ENCODE results near the gene RAB37. TPM values are rescaled to one million over a fixed set of nuclear protein-coding genes. Genes with fewer than 3 reads are reported as not detected.
A peak's percentile ranks its signal among the peaks of the same experiment; 100 is the strongest.

RAB37 gene
- total RNA-seq, 1 donor from 2014 or later, result 2.5 TPM

DNA sequence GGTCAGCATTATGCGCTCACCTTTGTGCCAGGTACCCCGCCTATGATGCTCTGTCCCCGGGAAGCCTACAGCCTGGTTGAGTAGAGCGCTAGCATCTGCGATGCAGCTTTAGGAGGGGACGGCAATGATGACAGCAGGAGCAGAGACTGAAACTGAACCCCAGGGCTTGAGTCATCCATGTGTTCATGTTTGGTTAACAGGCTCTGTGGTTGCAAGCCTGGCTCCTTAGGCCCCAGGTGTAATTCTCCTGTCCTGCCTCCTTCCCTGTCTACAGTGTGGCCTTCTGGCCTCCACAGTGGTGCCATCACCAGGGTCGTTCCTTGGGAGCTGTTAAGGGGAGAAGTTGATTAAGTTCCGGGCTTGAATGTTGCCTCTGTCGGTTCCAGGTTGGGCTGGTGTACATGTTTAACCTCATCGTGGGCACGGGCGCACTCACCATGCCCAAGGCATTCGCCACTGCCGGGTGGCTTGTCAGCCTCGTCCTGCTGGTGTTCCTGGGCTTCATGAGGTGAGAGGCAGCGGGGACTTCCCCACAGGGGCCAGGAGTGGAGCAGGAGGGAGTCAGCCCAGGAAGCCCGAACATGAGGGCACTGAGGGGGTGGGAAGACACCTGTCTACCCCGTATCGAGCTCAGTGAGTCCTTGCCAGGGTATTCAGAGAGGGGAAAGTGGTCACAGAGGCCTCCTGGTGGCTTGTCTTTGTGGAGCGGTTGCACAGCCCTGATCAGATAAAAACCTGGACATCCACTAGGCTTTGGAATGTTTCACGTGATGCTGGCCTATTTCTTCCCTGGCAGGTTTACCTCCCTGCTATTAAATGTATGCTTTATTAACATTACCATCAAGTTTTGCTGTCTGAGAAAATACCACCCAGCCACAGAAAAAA, 48.3 kb downstream of the RAB37 start:
- Mint-ChIP-seq H3K27me3 (ENCODE audit: unreplicated experiment) (peaks cover 9% of the 10 kb centered on the region), H3K9me3 (ENCODE audit: unreplicated experiment) (no peaks in the 10 kb centered on the region), H3K27ac (ENCODE audit: unreplicated experiment) (no peak overlapping the region), H3K4me3 (ENCODE audit: unreplicated experiment) (no peak overlapping the region), H3K4me1 (ENCODE audit: unreplicated experiment) (peaks cover 16% of the 10 kb centered on the region), H3K36me3 (ENCODE audit: low read depth, unreplicated experiment) (peaks cover 31% of the 10 kb centered on the region)
- TF ChIP-seq, protein P1, sequence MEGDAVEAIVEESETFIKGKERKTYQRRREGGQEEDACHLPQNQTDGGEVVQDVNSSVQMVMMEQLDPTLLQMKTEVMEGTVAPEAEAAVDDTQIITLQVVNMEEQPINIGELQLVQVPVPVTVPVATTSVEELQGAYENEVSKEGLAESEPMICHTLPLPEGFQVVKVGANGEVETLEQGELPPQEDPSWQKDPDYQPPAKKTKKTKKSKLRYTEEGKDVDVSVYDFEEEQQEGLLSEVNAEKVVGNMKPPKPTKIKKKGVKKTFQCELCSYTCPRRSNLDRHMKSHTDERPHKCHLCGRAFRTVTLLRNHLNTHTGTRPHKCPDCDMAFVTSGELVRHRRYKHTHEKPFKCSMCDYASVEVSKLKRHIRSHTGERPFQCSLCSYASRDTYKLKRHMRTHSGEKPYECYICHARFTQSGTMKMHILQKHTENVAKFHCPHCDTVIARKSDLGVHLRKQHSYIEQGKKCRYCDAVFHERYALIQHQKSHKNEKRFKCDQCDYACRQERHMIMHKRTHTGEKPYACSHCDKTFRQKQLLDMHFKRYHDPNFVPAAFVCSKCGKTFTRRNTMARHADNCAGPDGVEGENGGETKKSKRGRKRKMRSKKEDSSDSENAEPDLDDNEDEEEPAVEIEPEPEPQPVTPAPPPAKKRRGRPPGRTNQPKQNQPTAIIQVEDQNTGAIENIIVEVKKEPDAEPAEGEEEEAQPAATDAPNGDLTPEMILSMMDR (IDR thresholded peaks at IDR 0.05; ENCODE audit: unreplicated experiment), result no peak
- no peak for DNase-seq (ENCODE audit: low spot score)

DNA sequence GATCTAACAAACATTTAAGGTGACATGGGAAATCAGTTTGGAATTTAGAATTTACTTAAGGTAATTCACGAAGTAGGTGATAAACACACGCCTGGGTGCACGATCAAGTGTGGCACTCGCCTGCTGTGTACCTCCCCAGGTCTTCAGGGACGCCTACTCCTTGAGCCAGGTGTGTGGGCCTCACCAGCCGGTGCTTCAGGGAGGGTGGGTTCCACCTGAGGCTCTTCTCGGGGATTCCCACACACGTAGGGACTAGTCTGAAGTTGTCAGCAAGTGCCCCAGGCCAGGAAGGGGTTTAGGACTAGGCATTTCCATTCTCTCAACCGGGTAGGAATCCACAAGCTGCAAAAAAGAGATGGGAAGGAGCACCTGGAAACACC, 48.9 kb downstream of the RAB37 start:
- TF ChIP-seq, protein P1 (IDR thresholded peaks at IDR 0.05; ENCODE audit: unreplicated experiment), result no peak
- Mint-ChIP-seq H3K27me3 (ENCODE audit: unreplicated experiment) (peaks cover 7% of the 10 kb centered on the region), H3K27ac (ENCODE audit: unreplicated experiment) (no peak overlapping the region), H3K36me3 (ENCODE audit: low read depth, unreplicated experiment) (peaks cover 31% of the 10 kb centered on the region), H3K4me1 (ENCODE audit: unreplicated experiment) (peaks cover 17% of the 10 kb centered on the region), H3K4me3 (ENCODE audit: unreplicated experiment) (no peak overlapping the region), H3K9me3 (ENCODE audit: unreplicated experiment) (no peaks in the 10 kb centered on the region)
- no peak for DNase-seq (ENCODE audit: low spot score)

DNA sequence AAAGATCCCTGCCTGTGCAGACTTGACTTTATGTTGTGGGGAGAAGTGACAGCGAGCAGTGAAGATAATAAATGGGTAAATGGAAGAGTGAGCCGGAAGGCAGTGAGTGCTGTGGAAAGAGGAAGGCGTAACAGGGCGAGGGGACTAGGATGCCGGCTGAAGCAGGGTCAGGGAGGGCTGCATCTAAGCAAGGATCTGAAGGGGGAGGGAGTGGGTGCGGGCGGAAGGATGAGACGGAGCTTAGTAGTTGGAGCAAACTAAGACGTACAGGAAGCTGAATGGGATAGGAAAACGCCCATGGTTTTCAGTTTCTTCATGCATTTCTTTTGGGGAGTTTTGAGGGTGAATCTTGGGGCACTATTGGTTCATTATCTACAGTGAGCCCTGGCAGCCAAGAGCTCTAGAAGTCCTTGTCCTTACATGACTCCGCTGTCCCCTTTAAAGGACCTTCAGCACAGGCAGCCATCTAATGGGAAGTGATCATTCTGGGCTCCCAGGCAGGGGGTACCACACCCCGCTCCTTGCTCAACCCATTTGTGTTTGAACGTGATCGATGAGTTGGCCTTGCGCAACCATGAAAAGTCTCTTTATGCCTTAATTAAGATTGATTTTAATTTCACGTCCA, 49.5 kb downstream of the RAB37 start:
- H3K4me1 Mint-ChIP-seq (ENCODE audit: unreplicated experiment), result peaks cover 17% of the 10 kb centered on the region
- peaks cover 7% of the 10 kb centered on the region for H3K27me3 Mint-ChIP-seq (ENCODE audit: unreplicated experiment)
- TF ChIP-seq, protein P1 (IDR thresholded peaks at IDR 0.05; ENCODE audit: unreplicated experiment), result no peak
- H3K36me3 Mint-ChIP-seq (ENCODE audit: low read depth, unreplicated experiment), result peaks cover 31% of the 10 kb centered on the region
- no peak overlapping the region for H3K27ac Mint-ChIP-seq (ENCODE audit: unreplicated experiment)
- DNase-seq (ENCODE audit: low spot score), result no peak
- no peaks in the 10 kb centered on the region for H3K9me3 Mint-ChIP-seq (ENCODE audit: unreplicated experiment)
- H3K4me3 Mint-ChIP-seq (ENCODE audit: unreplicated experiment), result no peak overlapping the region

DNA sequence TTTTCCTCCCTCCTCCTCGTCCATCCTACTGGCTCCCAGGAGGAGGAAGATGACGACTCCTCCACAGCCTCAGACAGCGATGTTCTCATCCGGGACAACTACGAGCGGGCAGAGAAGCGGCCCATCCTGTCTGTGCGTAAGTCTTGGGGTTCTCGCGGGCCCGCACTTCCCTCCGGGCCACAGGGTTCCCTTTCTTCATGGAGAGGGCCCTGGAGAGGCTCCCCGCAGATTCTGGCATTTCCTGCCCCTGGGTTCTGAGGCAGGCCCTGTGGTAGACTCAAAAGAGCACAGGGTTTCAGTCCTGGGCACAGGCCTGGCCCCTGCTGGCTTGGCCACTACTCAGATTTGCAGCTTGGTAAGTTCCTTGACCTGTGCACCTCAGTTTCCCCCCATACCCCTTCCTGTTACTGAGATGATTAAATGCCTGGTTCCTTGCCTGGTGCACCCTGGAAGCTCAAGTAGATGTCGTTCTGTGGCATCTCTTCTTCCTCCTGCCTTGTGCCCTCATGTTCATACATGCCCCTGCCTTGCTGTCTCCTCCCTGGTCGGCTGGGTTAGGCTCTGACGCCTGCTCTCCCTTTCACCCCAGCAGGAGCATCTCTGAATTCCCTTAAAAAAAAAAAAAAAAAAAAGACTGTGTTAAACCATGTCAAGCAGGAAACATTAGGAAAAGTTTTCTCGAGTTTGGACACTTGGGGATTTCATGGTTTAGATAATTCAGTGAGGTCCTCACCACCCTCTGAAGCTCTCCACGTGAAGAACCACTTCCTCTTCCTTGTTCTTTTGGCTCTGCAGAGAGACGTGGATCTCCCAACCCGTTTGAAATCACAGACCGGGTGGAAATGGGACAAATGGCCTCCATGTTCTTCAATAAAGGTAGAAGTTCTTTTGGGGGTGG, 53.4 kb downstream of the RAB37 start:
- TF ChIP-seq, protein P1 (IDR thresholded peaks at IDR 0.05; ENCODE audit: unreplicated experiment), result no peak
- H3K27ac Mint-ChIP-seq (ENCODE audit: unreplicated experiment), result no peak overlapping the region
- no peaks in the 10 kb centered on the region for H3K9me3 Mint-ChIP-seq (ENCODE audit: unreplicated experiment)

More for the DNA sequence above, 53.4 kb downstream of the RAB37 start:
- peaks cover 10% of the 10 kb centered on the region for H3K4me1 Mint-ChIP-seq (ENCODE audit: unreplicated experiment)
- no peak for DNase-seq (ENCODE audit: low spot score)
- peaks cover 4% of the 10 kb centered on the region for H3K27me3 Mint-ChIP-seq (ENCODE audit: unreplicated experiment)
- H3K36me3 Mint-ChIP-seq (ENCODE audit: low read depth, unreplicated experiment), result peaks cover 39% of the 10 kb centered on the region
- peak overlapping the region; percentile 42 for H3K4me3 Mint-ChIP-seq (ENCODE audit: unreplicated experiment)
